Measurements from ENCODE around the gene NUB1.

The NUB1 gene

GRCh38 chr7:151408839-151409666 is 67.4 kb downstream of the NUB1 start:
- H3K4me3 ChIP-seq (ENCODE audit: low read depth in 1 of 2, low read length in 2 of 2), result peak overlapping the region; percentile 41 to 55; a peak in 3 of 4 replicates
- H3K9ac ChIP-seq (ENCODE audit: low read depth, low read length), result peak overlapping the region; percentile 87
- H3K79me2 ChIP-seq (ENCODE audit: insufficient read depth, low read length), result peaks cover 31% of the 10 kb centered on the region
- peak; percentile 46 for DNase-seq
- peak overlapping the region; percentile 72 for H3K27ac ChIP-seq (ENCODE audit: low read length)
- H3K4me1 ChIP-seq (ENCODE audit: insufficient read depth, low read length), result peaks cover 64% of the 10 kb centered on the region
- no peaks in the 10 kb centered on the region for H4K20me1 ChIP-seq (ENCODE audit: insufficient read depth, low read length)
- TF ChIP-seq CTCF (IDR thresholded peaks at IDR 0.05; ENCODE audit: borderline replicate concordance, extremely low read depth, low read length, poor library complexity, severe bottlenecking) (peak; percentile 51), EZH2 (IDR thresholded peaks at IDR 0.05; ENCODE audit: borderline replicate concordance, low read depth, low read length, severe bottlenecking) (no peak)
- peak overlapping the region; percentile 63 for H3K4me2 ChIP-seq (ENCODE audit: insufficient read depth, low read length)
- H2AFZ ChIP-seq (ENCODE audit: low read depth, low read length), result peak overlapping the region; percentile 59; the same call in 1 of the 2 replicates
- H3K27me3 ChIP-seq (ENCODE audit: insufficient read depth, low read length, poor library complexity), result peaks cover 7% of the 10 kb centered on the region
- peaks cover 6% of the 10 kb centered on the region; the same call in 1 of the 2 replicates for H3K36me3 ChIP-seq (ENCODE audit: insufficient read depth, low read length)
- peak; percentile 54 for ATAC-seq (ENCODE audit: insufficient read depth, low read depth)
- H3K9me3 ChIP-seq (ENCODE audit: insufficient read depth, low read length, severe bottlenecking), result no peaks in the 10 kb centered on the region

GRCh38 chr7:151409667-151410404 is 68.2 kb downstream of the NUB1 start, which contains the start of gene WDR86:
Gene WDR86, minus strand, starts transcription at chr7:151410038. Its CDS starts 449 bp downstream, at chr7:151409589.
- ATAC-seq (ENCODE audit: insufficient read depth, low read depth), result peak; percentile 65
- Histone ChIP-seq H3K4me3 (ENCODE audit: low read depth in 1 of 2, low read length in 2 of 2) (peak within 1 kb of the TSS; percentile 41 to 55; a peak in 3 of 4 replicates), H3K9me3 (ENCODE audit: insufficient read depth, low read length, severe bottlenecking) (no peaks in the 10 kb centered on the region), H3K4me2 (ENCODE audit: insufficient read depth, low read length) (peak within 1 kb of the TSS; percentile 63), H4K20me1 (ENCODE audit: insufficient read depth, low read length) (no peaks in the 10 kb centered on the region), H3K9ac (ENCODE audit: low read depth, low read length) (peak within 1 kb of the TSS; percentile 87), H3K36me3 (ENCODE audit: insufficient read depth, low read length) (peaks cover 6% of the 10 kb centered on the region; the same call in 1 of the 2 replicates), H3K27me3 (ENCODE audit: insufficient read depth, low read length, poor library complexity) (peaks cover 7% of the 10 kb centered on the region), H3K27ac (ENCODE audit: low read length) (peak within 1 kb of the TSS; percentile 72), H3K4me1 (ENCODE audit: insufficient read depth, low read length) (peaks cover 56% of the 10 kb centered on the region), H2AFZ (ENCODE audit: low read depth, low read length) (peak within 1 kb of the TSS; percentile 59; the same call in 1 of the 2 replicates), H3K79me2 (ENCODE audit: insufficient read depth, low read length) (peaks cover 31% of the 10 kb centered on the region)
- DNase-seq, result peak; percentile 61
- no peak for TF ChIP-seq EZH2 (IDR thresholded peaks at IDR 0.05; ENCODE audit: borderline replicate concordance, low read depth, low read length, severe bottlenecking)
- TF ChIP-seq CTCF (IDR thresholded peaks at IDR 0.05; ENCODE audit: borderline replicate concordance, extremely low read depth, low read length, poor library complexity, severe bottlenecking), result peak; percentile 29

GRCh38 chr7:151410405-151411390 is 69.1 kb downstream of the NUB1 start:
- H3K9me3 ChIP-seq (ENCODE audit: insufficient read depth, low read length, severe bottlenecking), result no peaks in the 10 kb centered on the region
- H4K20me1 ChIP-seq (ENCODE audit: insufficient read depth, low read length), result no peaks in the 10 kb centered on the region
- H3K4me2 ChIP-seq (ENCODE audit: insufficient read depth, low read length), result peak overlapping the region; percentile 63
- H3K27me3 ChIP-seq (ENCODE audit: insufficient read depth, low read length, poor library complexity), result peaks cover 7% of the 10 kb centered on the region
- peaks cover 31% of the 10 kb centered on the region for H3K79me2 ChIP-seq (ENCODE audit: insufficient read depth, low read length)
- H3K9ac ChIP-seq (ENCODE audit: low read depth, low read length), result peak overlapping the region; percentile 87
- no peak for TF ChIP-seq CTCF (IDR thresholded peaks at IDR 0.05; ENCODE audit: borderline replicate concordance, extremely low read depth, low read length, poor library complexity, severe bottlenecking)
- TF ChIP-seq EZH2 (IDR thresholded peaks at IDR 0.05; ENCODE audit: borderline replicate concordance, low read depth, low read length, severe bottlenecking), result no peak
- no peak for DNase-seq
- H3K36me3 ChIP-seq (ENCODE audit: insufficient read depth, low read length), result peaks cover 6% of the 10 kb centered on the region; the same call in 1 of the 2 replicates
- H3K4me3 ChIP-seq (ENCODE audit: low read depth in 1 of 2, low read length in 2 of 2), result peak overlapping the region; percentile 41 to 55; a peak in 3 of 4 replicates
- peak overlapping the region; percentile 59; the same call in 1 of the 2 replicates for H2AFZ ChIP-seq (ENCODE audit: low read depth, low read length)
- peak overlapping the region; percentile 72 for H3K27ac ChIP-seq (ENCODE audit: low read length)
- peak; percentile 18; the same call in 2 of the 3 replicates for ATAC-seq (ENCODE audit: insufficient read depth, low read depth)
- peaks cover 47% of the 10 kb centered on the region for H3K4me1 ChIP-seq (ENCODE audit: insufficient read depth, low read length)
